OCI-LY1 (cell line): ENCODE measurements around the gene SPC25.

ENCODE experiments used
- H2AFZ ChIP-seq: fragments of 200-600 bp; sonication (generic), shearing (Covaris generic); 2 replicates; pipeline ENCODE4 v1.6.0; 2014; ENCODE audit warnings: antibody characterized with exemption, mild to moderate bottlenecking, low read length
- H3F3A ChIP-seq: fragments of 200-600 bp; sonication (generic), shearing (Covaris generic); 2 replicates; pipeline ENCODE4 v1.6.0; 2014; ENCODE audit warnings: mild to moderate bottlenecking, antibody characterized with exemption, low read length, moderate library complexity; ENCODE audit not compliant: insufficient read depth
- H3K27ac ChIP-seq: fragments of 200-600 bp; sonication (generic); 2 replicates; pipeline ENCODE4 v1.5.1; 2014; ENCODE audit warnings: low read length, mixed run types, mild to moderate bottlenecking, low read depth; ENCODE audit not compliant: poor library complexity, severe bottlenecking
- H3K27me3 ChIP-seq: fragments of 200-600 bp; sonication (generic); 2 replicates; pipeline ENCODE4 v1.6.0; 2014; ENCODE audit warnings: antibody characterized with exemption, mild to moderate bottlenecking, low read length, moderate library complexity; ENCODE audit not compliant: insufficient read depth
- H3K36me3 ChIP-seq: fragments of 200-600 bp; sonication (generic); 2 replicates; pipeline ENCODE4 v1.6.1; 2014; ENCODE audit warnings: mild to moderate bottlenecking, antibody characterized with exemption, low read length, moderate library complexity, mixed read lengths; ENCODE audit not compliant: insufficient read depth
- H3K4me1 ChIP-seq: fragments of 200-600 bp; sonication (generic); 2 replicates; pipeline ENCODE4 v1.5.1; 2014; ENCODE audit warnings: mild to moderate bottlenecking, low read length, moderate library complexity; ENCODE audit not compliant: insufficient read depth, severe bottlenecking
- H3K4me2 ChIP-seq: fragments of 200-600 bp; sonication (generic), shearing (Covaris generic); 2 replicates; pipeline ENCODE4 v1.6.1; 2014; ENCODE audit warnings: low read length
- H3K4me3 ChIP-seq: fragments of 200-600 bp; sonication (generic); 2 replicates; pipeline ENCODE4 v1.5.1; 2014; ENCODE audit warnings: low read length, low read depth, mild to moderate bottlenecking, mixed read lengths; ENCODE audit not compliant: poor library complexity, severe bottlenecking
- H3K79me2 ChIP-seq: fragments of 200-600 bp; shearing (Covaris generic); 2 replicates; pipeline ENCODE4 v1.6.1; 2016; ENCODE audit warnings: mixed run types, low read length, mixed read lengths; ENCODE audit not compliant: insufficient read depth
- H3K9ac ChIP-seq: fragments of 200-600 bp; sonication (generic), shearing (Covaris generic); 2 replicates; pipeline ENCODE4 v1.6.1; 2014; ENCODE audit warnings: mild to moderate bottlenecking, low read length, mixed read lengths
- H3K9me2 ChIP-seq: fragments of 200-600 bp; sonication (generic), shearing (Covaris generic); 2 replicates; pipeline ENCODE4 v1.6.1; 2014; ENCODE audit warnings: low read depth, mild to moderate bottlenecking, low read length, mixed read lengths
- H3K9me3 ChIP-seq: fragments of 200-600 bp; shearing (Covaris generic); 2 replicates; pipeline ENCODE4 v1.6.1; 2014; ENCODE audit warnings: low read length, mixed read lengths
- H4K20me1 ChIP-seq: fragments of 200-600 bp; sonication (generic), shearing (Covaris generic); 2 replicates; pipeline ENCODE4 v1.6.0; 2016; ENCODE audit warnings: mild to moderate bottlenecking, low read length; ENCODE audit not compliant: insufficient read depth
- CTCF ChIP-seq: fragments of 200-600 bp; sonication (generic), shearing (Covaris generic); IDR thresholded peaks from 2 replicates; pipeline ENCODE4 v1.5.1; 2017; ENCODE audit warnings: mild to moderate bottlenecking, antibody characterized with exemption, low read length, moderate library complexity, mixed read lengths
- EZH2 ChIP-seq: fragments of 200-600 bp; sonication (generic), shearing (Covaris generic); IDR thresholded peaks from 2 replicates; pipeline ENCODE4 v1.8.0; 2017; ENCODE audit warnings: borderline replicate concordance, mixed run types, mild to moderate bottlenecking, antibody characterized with exemption, low read length, moderate library complexity, mixed read lengths

Gene SPC25

GRCh38 chr2:168843253-168843652, 47.0 kb downstream of the SPC25 start:
- no peaks in the 10 kb centered on the region for H3K9me2 ChIP-seq
- no peak overlapping the region for H3K9ac ChIP-seq
- no peak overlapping the region for H3K4me3 ChIP-seq
- H2AFZ ChIP-seq: no peak overlapping the region
- no peaks in the 10 kb centered on the region for H3K27me3 ChIP-seq
- H3K27ac ChIP-seq: no peak overlapping the region
- H3F3A ChIP-seq: no peaks in the 10 kb centered on the region
- H3K4me1 ChIP-seq: no peaks in the 10 kb centered on the region
- no peaks in the 10 kb centered on the region for H4K20me1 ChIP-seq
- no peak overlapping the region for H3K4me2 ChIP-seq
- no peaks in the 10 kb centered on the region for H3K36me3 ChIP-seq
- no peaks in the 10 kb centered on the region for H3K9me3 ChIP-seq
- no peak for TF ChIP-seq EZH2
- TF ChIP-seq CTCF: no peak
- H3K79me2 ChIP-seq: no peaks in the 10 kb centered on the region

- no peak for TF ChIP-seq CTCF
- TF ChIP-seq EZH2: no peak
- no peaks in the 10 kb centered on the region for H3K27me3 ChIP-seq
- H4K20me1 ChIP-seq: no peaks in the 10 kb centered on the region
- no peaks in the 10 kb centered on the region for H3K9me2 ChIP-seq
- no peak overlapping the region for H2AFZ ChIP-seq
- no peaks in the 10 kb centered on the region for H3F3A ChIP-seq
- no peak overlapping the region for H3K9ac ChIP-seq
- no peaks in the 10 kb centered on the region for H3K36me3 ChIP-seq
- no peaks in the 10 kb centered on the region for H3K9me3 ChIP-seq
- H3K79me2 ChIP-seq: no peaks in the 10 kb centered on the region
- no peak overlapping the region for H3K27ac ChIP-seq
- no peaks in the 10 kb centered on the region for H3K4me1 ChIP-seq
- H3K4me3 ChIP-seq: no peak overlapping the region
- no peak overlapping the region for H3K4me2 ChIP-seq
These were observed 48.8 kb downstream of the SPC25 start for GRCh38 chr2:168841445-168841844.

- H2AFZ ChIP-seq: no peak overlapping the region
- H3K79me2 ChIP-seq: no peaks in the 10 kb centered on the region
- H3K27me3 ChIP-seq: no peaks in the 10 kb centered on the region
- H3F3A ChIP-seq: no peaks in the 10 kb centered on the region
- no peak overlapping the region for H3K4me3 ChIP-seq
- H3K9me3 ChIP-seq: no peaks in the 10 kb centered on the region
- TF ChIP-seq CTCF (no peak), EZH2 (no peak)
- H3K36me3 ChIP-seq: no peaks in the 10 kb centered on the region
- no peak overlapping the region for H3K9ac ChIP-seq
- no peak overlapping the region for H3K27ac ChIP-seq
- H4K20me1 ChIP-seq: no peaks in the 10 kb centered on the region
- H3K4me1 ChIP-seq: no peaks in the 10 kb centered on the region
- no peaks in the 10 kb centered on the region for H3K9me2 ChIP-seq
- no peak overlapping the region for H3K4me2 ChIP-seq
These were observed 54.3 kb downstream of the SPC25 start for GRCh38 chr2:168835969-168836368.
